Nephron (organoid): ENCODE data around the gene TLCD3A.
"Not testable (repeated sequence)": the region's sequence is repeated elsewhere in the genome, so short reads cannot be mapped to it uniquely, and the experiment has no call there.

Experiments
- H3K27ac Mint-ChIP-seq, 3 experiments: 2 replicates each; pipeline ENCODE4 v1.8.0; 2020; ENCODE audit warnings: mixed read lengths in 3 of 3, mild to moderate bottlenecking in 2 of 3, moderate library complexity in 1 of 3
- H3K27me3 Mint-ChIP-seq: 2 replicates; pipeline ENCODE4 v1.8.0; 2021; ENCODE audit warnings: low read depth, mild to moderate bottlenecking, moderate library complexity, mixed read lengths
- H3K36me3 Mint-ChIP-seq: 2 replicates; pipeline ENCODE4 v1.8.0; 2020; ENCODE audit warnings: low read depth, mixed read lengths
- H3K4me1 Mint-ChIP-seq: 2 replicates; pipeline ENCODE4 v1.8.0; 2020; ENCODE audit warnings: mixed read lengths
- H3K4me3 Mint-ChIP-seq, 3 experiments: 2 replicates each; pipeline ENCODE4 v1.8.0; 2020; ENCODE audit warnings: mild to moderate bottlenecking in 3 of 3, mixed read lengths in 3 of 3, moderate library complexity in 2 of 3
- H3K9me3 Mint-ChIP-seq: 2 replicates; pipeline ENCODE4 v1.8.0; 2020; ENCODE audit warnings: mixed read lengths
- CTCF ChIP-seq, 3 experiments: fragments of 200-600 bp; sonication (generic); IDR thresholded peaks; one replicate each; pipeline ENCODE4 v1.5.0; 2021; ENCODE audit warnings: antibody characterized with exemption in 3 of 3; ENCODE audit not compliant: unreplicated experiment in 3 of 3

Gene TLCD3A

GRCh38 chr17:752002-752619 lies 19.7 kb downstream of the TLCD3A start, which contains the start of gene GEMIN4:
Gene GEMIN4 (minus strand): TSS chr17:752264. CDS start chr17:752142, 122 bp downstream.
- TF ChIP-seq CTCF (IDR thresholded peaks at IDR 0.05; ENCODE audit: unreplicated experiment in 3 of 3) = peak; percentile 93 to 99 (median 97)
- Mint-ChIP-seq H3K36me3 (peaks cover 52% of the 10 kb centered on the region), H3K4me3 (peak within 1 kb of the TSS; percentile 93 to 99 (median 95)), H3K27me3 (no peaks in the 10 kb centered on the region), H3K4me1 (peaks cover 21% of the 10 kb centered on the region), H3K27ac (peak within 1 kb of the TSS; percentile 88 to 96 (median 90)), H3K9me3 (peaks cover 13% of the 10 kb centered on the region)

GRCh38 chr17:752620-753219 lies 20.3 kb downstream of the TLCD3A start:
- Mint-ChIP-seq H3K27me3 (no peaks in the 10 kb centered on the region), H3K9me3 (peaks cover 13% of the 10 kb centered on the region), H3K4me1 (peaks cover 21% of the 10 kb centered on the region), H3K36me3 (peaks cover 49% of the 10 kb centered on the region), H3K4me3 (peak overlapping the region; percentile 93 to 95 (median 95)), H3K27ac (peak overlapping the region; percentile 88 to 96 (median 90))
- no peak for TF ChIP-seq CTCF (IDR thresholded peaks at IDR 0.05; ENCODE audit: unreplicated experiment in 3 of 3)

- H3K4me3 Mint-ChIP-seq = peak overlapping the region; percentile 64 to 79 (median 77)
These were observed 21.0 kb downstream of the TLCD3A start for GRCh38 chr17:753418-753817.

GRCh38 chr17:755319-755961 lies 23.0 kb downstream of the TLCD3A start:
- H3K4me1 Mint-ChIP-seq = peaks cover 17% of the 10 kb centered on the region
- not testable (repeated sequence) for H3K9me3 Mint-ChIP-seq, H3K27me3 Mint-ChIP-seq
- peaks cover 42% of the 10 kb centered on the region for H3K36me3 Mint-ChIP-seq
- peak overlapping the region in 2 of 3 experiments; percentile 6 to 56 for H3K27ac Mint-ChIP-seq
- H3K4me3 Mint-ChIP-seq = peak overlapping the region in 2 of 3 experiments; percentile 23 to 50

More at GRCh38 chr17:753418-753817, 21.0 kb downstream of the TLCD3A start:
- Mint-ChIP-seq H3K36me3 (peaks cover 42% of the 10 kb centered on the region), H3K27ac (peak overlapping the region; percentile 35 to 63 (median 38)), H3K4me1 (peaks cover 21% of the 10 kb centered on the region), H3K9me3 (peaks cover 8% of the 10 kb centered on the region), H3K27me3 (no peaks in the 10 kb centered on the region)
- no peak for TF ChIP-seq CTCF (IDR thresholded peaks at IDR 0.05; ENCODE audit: unreplicated experiment in 3 of 3)

GRCh38 chr17:756010-756567 lies 23.7 kb downstream of the TLCD3A start:
- Mint-ChIP-seq H3K36me3 (peaks cover 42% of the 10 kb centered on the region), H3K4me3 (peak overlapping the region in 2 of 3 experiments; percentile 8 to 50), H3K27ac (peak overlapping the region in 2 of 3 experiments; percentile 6 to 56), H3K4me1 (peaks cover 10% of the 10 kb centered on the region)
- not testable (repeated sequence) for H3K9me3 Mint-ChIP-seq, H3K27me3 Mint-ChIP-seq

- Mint-ChIP-seq H3K27ac (no peak overlapping the region), H3K9me3 (no peaks in the 10 kb centered on the region), H3K4me3 (no peak overlapping the region), H3K4me1 (no peaks in the 10 kb centered on the region), H3K36me3 (peaks cover 62% of the 10 kb centered on the region), H3K27me3 (no peaks in the 10 kb centered on the region)
- TF ChIP-seq CTCF (IDR thresholded peaks at IDR 0.05; ENCODE audit: unreplicated experiment in 3 of 3) = no peak
These were observed 27.6 kb downstream of the TLCD3A start for GRCh38 chr17:759964-760363.
